AG09319 (cell line): ENCODE data around the gene PNCK.

Experiments used
- DNase-seq: peaks from one replicate; pipeline ENCODE4 v3.0.0-alpha.2; 2010; ENCODE audit warnings: low read depth; ENCODE audit errors: extremely low read depth
- CTCF ChIP-seq: IDR thresholded peaks from 2 replicates; pipeline ENCODE4 v1.5.1; 2011; ENCODE audit warnings: low read depth, mild to moderate bottlenecking, inconsistent platforms, low read length, moderate library complexity

Gene PNCK

GRCh38 chrX:153637121-153638040 lies 36.2 kb downstream of the PNCK start:
- TF ChIP-seq CTCF = no peak
- no peak for DNase-seq

GRCh38 chrX:153636716-153637115 lies 36.9 kb downstream of the PNCK start:
- no peak for DNase-seq
- TF ChIP-seq CTCF = no peak

GRCh38 chrX:153635788-153636668 lies 37.6 kb downstream of the PNCK start:
- no peak for DNase-seq
- TF ChIP-seq CTCF = peak; percentile 15

- no peak for DNase-seq
- no peak for TF ChIP-seq CTCF
These were observed 38.2 kb downstream of the PNCK start for GRCh38 chrX:153635388-153635787.

GRCh38 chrX:153634832-153635231 lies 38.8 kb downstream of the PNCK start:
- no peak for TF ChIP-seq CTCF

GRCh38 chrX:153634236-153634635 lies 39.4 kb downstream of the PNCK start:
- TF ChIP-seq CTCF = no peak

More at GRCh38 chrX:153634832-153635231, 38.8 kb downstream of the PNCK start:
- DNase-seq = no peak

More at GRCh38 chrX:153634236-153634635, 39.4 kb downstream of the PNCK start:
- no peak for DNase-seq
